ENCODE measurements around the gene CRB2.

CRB2 gene

GRCh38 chr9:123347289-123348060 is 8.5 kb upstream of the CRB2 start:
- no peak for DNase-seq (ENCODE audit: low read depth in 3 of 3)

GRCh38 chr9:123348317-123348992 is 7.5 kb upstream of the CRB2 start:
- DNase-seq (ENCODE audit: low read depth in 3 of 3) = no peak

GRCh38 chr9:123349033-123349432 is 7.0 kb upstream of the CRB2 start:
- DNase-seq (ENCODE audit: low read depth in 3 of 3) = no peak

- DNase-seq (ENCODE audit: low read depth in 3 of 3) = peak; percentile 38 to 52 (median 43)
These were observed 6.1 kb upstream of the CRB2 start for GRCh38 chr9:123349691-123350480.

- DNase-seq (ENCODE audit: low read depth in 3 of 3) = no peak
These were observed 5.2 kb upstream of the CRB2 start for GRCh38 chr9:123350590-123351310.

GRCh38 chr9:123353041-123353440 is 3.0 kb upstream of the CRB2 start:
- DNase-seq (ENCODE audit: low read depth in 3 of 3) = no peak

GRCh38 chr9:123353984-123354591 is 1.9 kb upstream of the CRB2 start:
- DNase-seq (ENCODE audit: low read depth in 3 of 3) = peak in 2 of 3 experiments; percentile 12 to 24

GRCh38 chr9:123354806-123355508 is 1.0 kb upstream of the CRB2 start:
- no peak for DNase-seq (ENCODE audit: low read depth in 3 of 3)

GRCh38 chr9:123356851-123357742 is 1.1 kb downstream of the CRB2 start:
- DNase-seq (ENCODE audit: low read depth in 3 of 3) = no peak

- DNase-seq (ENCODE audit: low read depth in 3 of 3) = no peak
These were observed 1.7 kb downstream of the CRB2 start for GRCh38 chr9:123357743-123358059.

- no peak for DNase-seq (ENCODE audit: low read depth in 3 of 3)
These were observed 2.3 kb downstream of the CRB2 start for GRCh38 chr9:123358181-123358905.

- DNase-seq (ENCODE audit: low read depth in 3 of 3) = no peak
These were observed 3.1 kb downstream of the CRB2 start for GRCh38 chr9:123359106-123359505.

- no peak for DNase-seq (ENCODE audit: low read depth in 3 of 3)
These were observed 3.5 kb downstream of the CRB2 start for GRCh38 chr9:123359546-123359945.

- no peak for DNase-seq (ENCODE audit: low read depth in 3 of 3)
These were observed 4.4 kb downstream of the CRB2 start for GRCh38 chr9:123360161-123361085.

- DNase-seq (ENCODE audit: low read depth in 3 of 3) = no peak
These were observed 5.2 kb downstream of the CRB2 start for GRCh38 chr9:123361086-123361730.

GRCh38 chr9:123361731-123362510 is 5.9 kb downstream of the CRB2 start:
- no peak for DNase-seq (ENCODE audit: low read depth in 3 of 3)

- no peak for DNase-seq (ENCODE audit: low read depth in 3 of 3)
These were observed 6.9 kb downstream of the CRB2 start for GRCh38 chr9:123362856-123363255.

Data from stimulated activated CD4-positive, alpha-beta T cell treated with anti-CD3 and anti-CD28 coated beads, TNF-alpha, amount 100 ng/mL, for 4 hours (primary cell).